Stimulated activated naive CD8-positive, alpha-beta T cell treated with anti-CD3 and anti-CD28 coated beads, Interleukin-15, Interleukin-2, amounts not matched to agents 100 U/mL and 50 U/mL, for 24 hours (primary cell): ENCODE results near the gene NEMF.
"Not testable (repeated sequence)": the region's sequence is repeated elsewhere in the genome, so short reads cannot be mapped to it uniquely, and the experiment has no call there.

ENCODE experiments used
- ATAC-seq: fragments of 150-1000 bp; cut with Tn5 transposase; one replicate; pipeline ENCODE4 v1.10.0; 2021
- DNase-seq: peaks from one replicate; pipeline ENCODE4 v3.0.0; 2021

Gene NEMF

GRCh38 chr14:49754570-49755097 is 98.0 kb downstream of the NEMF start:
- DNase-seq (no peak), ATAC-seq (no peak)

GRCh38 chr14:49746476-49746875 is 106.1 kb downstream of the NEMF start:
- ATAC-seq, DNase-seq: not testable (repeated sequence)

DNA sequence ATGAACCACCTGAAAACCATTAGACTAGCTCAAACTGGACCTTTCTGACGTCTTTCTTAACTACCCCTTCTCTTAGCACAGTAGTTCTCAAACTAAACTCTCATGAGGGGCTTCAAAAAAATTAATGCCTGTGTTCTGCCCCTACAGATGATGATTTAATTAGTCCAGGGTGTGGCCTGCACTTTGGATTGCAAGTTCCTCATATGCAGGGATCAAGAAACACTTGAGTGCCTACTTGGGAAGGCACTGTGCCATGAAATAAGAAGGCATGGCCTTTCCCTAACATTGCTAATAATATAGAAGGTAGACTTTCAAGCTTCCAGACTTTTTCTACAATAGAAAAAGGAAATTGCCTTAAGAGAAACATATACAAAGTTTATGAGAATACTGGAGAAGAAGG is 107.4 kb downstream of the NEMF start:
- no peak for ATAC-seq

DNA sequence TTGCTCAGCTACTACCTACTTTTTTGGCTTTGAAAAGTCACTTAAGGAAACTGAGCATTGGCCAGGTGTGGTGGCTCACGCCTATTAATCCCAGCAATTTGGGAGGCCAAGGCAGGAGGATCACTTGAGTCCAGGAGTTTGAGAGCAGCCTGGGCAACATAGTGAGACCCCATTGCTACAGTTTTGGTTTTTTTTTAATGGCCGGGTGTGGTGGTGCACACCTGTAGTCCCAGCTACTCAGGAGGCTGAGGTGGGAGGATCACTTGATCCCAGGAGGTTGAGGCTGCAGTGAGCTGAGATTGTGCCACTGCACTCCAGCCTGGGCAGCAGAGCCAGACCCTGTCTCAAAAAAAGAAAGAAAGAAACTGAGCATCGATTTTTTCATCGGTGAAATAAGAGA is 116.9 kb downstream of the NEMF start:
- not testable (repeated sequence) for ATAC-seq, DNase-seq

More for the DNA sequence above, 107.4 kb downstream of the NEMF start:
- DNase-seq = no peak

GRCh38 chr14:49733836-49734235 is 118.8 kb downstream of the NEMF start:
- no peak for ATAC-seq
- no peak for DNase-seq

DNA sequence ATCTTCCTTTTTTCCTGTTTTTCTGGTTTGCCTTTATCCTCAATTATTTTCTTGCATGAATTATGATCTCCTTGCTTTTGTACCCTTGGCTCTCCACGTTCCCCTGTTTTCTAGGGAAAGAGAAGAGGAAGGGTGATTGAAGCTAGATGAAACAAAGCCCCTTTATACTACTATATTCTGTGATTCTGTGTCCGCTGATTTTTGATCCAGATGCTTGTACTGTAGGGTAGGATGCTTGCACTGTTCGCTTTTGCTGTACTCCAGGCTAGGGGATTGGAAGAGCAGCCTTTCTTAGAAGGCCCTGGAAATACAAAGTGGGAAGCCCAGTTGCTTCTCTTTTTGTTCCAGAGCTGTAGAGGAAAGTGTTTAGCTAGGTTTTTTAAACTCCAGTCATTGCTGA is 119.7 kb downstream of the NEMF start:
- DNase-seq (no peak), ATAC-seq (no peak)
